Hematopoietic multipotent progenitor cell (in vitro differentiated cells): Measurements from ENCODE around the gene CHRM5. TPM values are rescaled to one million over a fixed set of nuclear protein-coding genes. Genes with fewer than 3 reads are reported as not detected.
"Not testable (repeated sequence)": the region's sequence is repeated elsewhere in the genome, so short reads cannot be mapped to it uniquely, and the experiment has no call there.

Source experiments
- DNase-seq, 3 donors: peaks; one replicate each; pipeline ENCODE4 v3.0.0-alpha.2; 2011 to 2015; ENCODE audit warnings: low read depth in 2 of 3, low spot score in 2 of 3
- total RNA-seq: library from RNA; depleted of rRNA; stranded (reverse); fragments of >200 nt; gene quantifications from one replicate; pipeline ENCODE4 v1.2.3, GENCODE V29; 2012

CHRM5 gene
- total RNA-seq, 1 donor: under 0.01 TPM

DNA sequence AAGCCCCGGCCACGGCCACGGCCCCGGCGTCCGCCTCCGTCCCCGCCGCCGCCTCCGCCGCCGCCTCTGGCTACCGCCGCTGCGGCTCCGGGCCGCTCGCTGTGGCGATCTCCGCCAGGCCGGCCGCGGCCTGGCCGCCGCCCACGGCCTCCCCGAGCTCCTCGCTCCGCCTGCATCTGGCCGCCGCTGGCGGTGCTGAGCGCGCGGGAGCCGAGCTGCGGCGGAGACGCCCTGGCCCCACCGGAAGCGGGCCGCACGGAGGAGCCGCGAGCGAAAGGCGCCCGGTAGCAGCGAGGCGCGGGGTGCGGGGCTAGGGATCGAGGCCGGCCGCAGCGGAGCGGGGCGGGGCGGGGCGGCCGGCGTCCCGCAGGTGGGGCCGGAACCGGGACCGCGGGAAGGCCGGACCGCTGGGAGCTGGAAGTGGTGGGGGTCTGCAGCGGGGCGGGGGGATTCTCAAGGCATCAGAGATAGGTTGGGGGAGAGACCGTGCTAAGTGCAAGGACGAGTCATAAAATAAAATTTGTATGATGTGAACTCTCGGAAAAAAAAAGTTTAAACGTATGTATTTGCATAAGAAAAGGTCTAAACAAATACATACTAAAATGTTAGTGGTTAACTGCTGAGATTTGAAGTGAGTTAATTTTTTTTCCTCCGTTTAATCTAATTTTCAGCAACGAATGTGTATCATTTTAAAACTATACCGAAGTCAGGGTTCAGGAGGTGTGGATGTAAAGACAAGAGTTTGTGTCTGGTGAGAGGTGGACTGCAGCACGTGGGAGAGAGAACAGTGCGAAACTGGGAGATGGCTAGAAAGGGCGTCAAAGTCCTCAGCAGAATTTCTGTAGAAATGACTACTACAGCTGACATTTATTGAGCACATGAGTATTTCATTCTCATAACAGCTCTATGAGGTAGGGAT lies 70.8 kb downstream of the CHRM5 start, which contains the start of gene AVEN:
TSS of gene AVEN (minus strand) at position 334 of the 919 bp plus-strand sequence. CDS start at position 176, 158 bp downstream.
- DNase-seq: peak; percentile 25 to 59 (median 56)

DNA sequence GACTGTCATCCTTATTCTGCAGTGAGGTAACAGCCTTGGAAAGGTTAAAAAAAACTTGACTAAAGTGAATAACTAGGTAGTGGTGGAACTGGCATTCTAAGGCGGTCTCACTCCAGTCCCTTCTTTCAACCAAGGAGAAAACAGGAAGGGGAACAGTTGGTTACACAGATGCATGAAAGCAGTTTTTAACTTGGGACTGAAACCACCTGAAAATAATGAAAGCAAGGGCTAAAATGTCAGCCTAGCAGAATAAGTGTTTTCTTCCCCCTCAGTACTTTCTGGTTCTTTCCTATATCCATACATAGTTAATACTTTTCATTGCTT lies 71.5 kb downstream of the CHRM5 start:
- peak in 2 of 3 donors; percentile 23 to 50 for DNase-seq

DNA sequence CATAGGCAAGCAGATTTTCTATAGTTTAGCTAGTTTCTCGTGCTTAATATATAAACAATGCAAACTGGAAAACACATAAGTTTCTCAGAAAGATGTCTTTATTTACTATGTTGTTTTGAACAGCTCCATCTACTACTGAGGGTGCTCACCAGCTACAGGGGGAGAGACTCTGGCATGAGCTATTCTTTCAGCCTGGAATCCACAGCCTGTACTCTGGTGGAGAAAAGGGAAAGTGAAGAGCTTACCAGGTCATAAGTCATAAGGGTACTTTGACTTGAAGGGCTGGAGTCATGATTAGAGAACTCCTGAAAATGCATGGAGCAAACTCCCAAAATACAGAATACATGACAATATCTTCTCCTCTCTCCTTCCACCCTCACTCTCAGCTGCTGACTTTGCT lies 75.1 kb downstream of the CHRM5 start:
- DNase-seq: no peak

DNA sequence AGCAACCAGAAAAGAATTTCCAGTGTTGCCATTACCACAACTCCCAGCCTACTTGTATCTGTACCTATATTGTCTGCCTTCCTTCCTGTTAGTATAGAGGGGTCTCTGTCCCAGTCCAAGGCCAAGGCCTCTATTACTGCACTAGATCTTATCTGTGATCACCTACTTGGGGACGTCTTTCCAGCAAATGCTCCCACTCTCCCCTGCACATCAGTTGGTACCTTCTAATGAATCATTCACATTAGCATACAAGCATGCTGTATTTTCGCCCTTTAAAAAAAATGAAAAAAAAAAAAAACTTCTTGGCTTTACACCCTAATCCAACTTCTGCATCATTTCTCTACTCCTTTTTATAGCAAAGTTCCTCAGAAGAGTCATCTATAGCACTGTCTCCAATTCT lies 75.5 kb downstream of the CHRM5 start:
- no peak for DNase-seq

DNA sequence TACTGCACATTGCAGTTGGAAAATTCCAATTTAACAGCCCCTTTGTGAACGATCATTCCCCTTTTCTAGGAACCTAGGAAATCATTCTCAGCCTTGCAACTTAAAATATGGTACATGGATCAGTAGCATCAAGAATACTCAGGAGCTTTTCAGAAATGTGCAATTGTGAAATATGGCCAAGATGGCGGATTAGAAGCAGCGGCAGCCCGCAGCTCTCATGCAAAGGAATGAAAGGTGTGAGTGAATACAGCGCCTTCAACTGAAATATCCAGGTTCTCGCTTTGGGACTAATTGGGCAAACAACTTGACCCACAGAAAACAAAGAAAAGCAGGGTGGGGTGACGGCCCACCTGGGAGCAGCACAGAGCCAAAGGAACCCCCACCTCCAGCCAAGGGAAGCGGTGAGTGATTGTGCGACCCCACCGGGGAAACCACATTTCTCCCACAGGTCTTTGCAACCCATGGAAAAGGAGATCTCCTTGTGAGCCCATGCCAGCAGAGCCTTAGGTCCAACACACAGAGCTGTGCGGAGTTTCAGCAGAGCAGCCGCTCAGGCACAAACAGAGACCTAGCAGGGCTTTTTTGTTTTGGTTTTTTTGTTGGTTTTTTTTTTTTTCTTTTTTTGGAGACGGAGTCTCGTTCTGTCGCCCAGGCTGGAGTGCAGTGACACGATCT lies 78.3 kb downstream of the CHRM5 start:
- DNase-seq: no peak

DNA sequence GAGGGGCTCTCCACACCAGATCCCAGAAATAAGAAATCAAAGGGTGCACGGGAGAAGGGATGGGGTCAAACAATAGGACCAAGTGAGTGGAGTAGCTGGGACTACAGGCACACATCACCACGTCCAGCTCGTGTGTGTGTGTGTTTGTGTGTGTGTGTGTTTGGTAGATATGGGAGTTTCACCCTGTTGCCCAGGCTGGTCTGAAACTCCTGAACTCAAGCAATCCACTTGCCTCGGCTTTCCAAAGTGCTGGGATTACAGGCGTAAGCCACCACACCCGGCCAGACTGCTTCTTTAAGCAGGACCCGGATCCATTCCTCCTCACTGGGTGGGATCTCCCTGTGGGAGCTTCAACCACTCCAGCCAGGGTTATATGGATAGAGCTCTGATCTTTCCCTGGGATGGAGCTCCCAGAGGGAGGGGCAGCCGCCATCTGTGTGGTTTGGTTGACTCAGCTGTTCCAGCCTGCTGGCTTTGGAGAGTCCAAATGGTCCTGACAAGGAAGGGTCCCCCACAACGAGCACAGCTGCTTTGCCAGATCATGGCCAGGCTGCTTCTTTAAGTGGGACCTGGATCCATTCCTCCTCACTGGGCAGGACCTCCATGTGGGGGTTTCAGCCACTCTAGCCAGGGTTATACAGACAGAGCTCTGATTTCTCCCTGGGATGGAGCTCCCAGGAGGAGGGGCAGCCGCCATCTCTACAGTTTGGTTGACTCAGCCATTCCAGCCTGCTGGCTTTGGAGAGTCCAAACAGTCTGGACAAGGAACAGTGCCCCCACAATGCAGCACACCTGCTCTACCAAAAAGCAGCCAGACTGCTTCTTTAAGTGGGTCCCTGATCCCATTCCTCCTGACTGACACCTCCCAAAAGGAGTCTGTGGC lies 79.8 kb downstream of the CHRM5 start:
- no peak for DNase-seq

DNA sequence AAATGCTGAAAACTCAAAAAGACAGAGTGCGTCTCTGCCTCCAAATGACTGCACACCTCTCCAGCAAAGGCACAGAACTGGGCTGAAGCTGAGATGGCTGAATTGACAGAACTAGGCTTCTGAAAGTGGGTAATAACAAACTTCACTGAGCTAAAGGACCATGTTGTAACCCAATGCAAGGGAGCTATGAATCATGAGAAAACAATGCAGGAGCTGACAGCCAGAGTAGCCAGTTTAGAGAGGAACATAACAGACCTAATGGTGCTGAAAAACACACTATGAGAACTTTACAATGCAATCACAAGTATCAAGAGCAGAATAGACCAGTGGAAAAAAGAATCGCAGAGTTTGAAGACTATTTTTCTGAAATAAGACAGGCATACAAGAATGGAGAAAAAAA lies 80.8 kb downstream of the CHRM5 start:
- DNase-seq: no peak

DNA sequence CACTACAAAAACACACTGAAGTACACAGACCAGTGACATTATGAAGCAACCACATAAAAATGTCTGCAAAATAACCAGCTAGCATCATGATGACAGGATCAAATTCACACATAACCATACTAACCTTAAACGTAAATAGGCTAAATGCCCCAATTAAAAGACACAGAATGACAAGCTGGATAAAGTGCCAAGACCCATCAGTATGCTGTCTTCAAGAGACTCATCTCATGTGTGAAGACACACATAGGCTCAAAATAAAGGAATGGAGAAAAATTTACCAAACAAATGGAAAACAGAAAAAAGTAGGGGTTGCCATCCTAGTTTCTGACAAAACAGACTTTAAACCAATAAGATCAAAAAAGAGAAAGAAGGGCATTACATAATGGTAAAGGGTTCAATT lies 82.1 kb downstream of the CHRM5 start:
- DNase-seq: not testable (repeated sequence)

DNA sequence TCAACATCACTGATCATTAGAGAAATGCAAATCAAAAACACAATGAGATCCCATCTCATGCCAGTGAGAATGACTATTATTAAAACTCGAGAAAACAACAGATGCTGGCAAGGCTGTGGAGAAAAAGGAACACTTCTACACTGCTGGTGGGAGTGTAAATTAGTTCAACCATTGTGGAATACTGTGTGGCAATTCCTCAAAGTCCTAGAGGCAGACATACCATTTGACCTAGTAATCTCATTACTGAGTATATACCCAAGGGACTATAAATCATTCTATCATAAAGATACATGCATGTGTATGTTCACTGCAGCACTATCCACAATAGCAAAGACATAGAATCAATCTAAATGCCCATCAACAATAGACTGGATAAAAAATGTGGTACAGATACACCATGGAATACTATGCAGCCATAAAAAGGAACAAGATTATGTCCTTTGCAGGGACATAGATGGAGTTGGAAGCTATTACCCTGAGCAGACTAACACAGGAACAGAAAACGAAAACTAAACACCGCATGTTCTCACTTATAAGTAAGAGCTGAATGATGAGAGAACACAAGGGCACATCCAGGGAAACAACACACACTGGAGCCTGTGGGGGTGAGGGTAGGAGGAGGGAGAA lies 85.9 kb downstream of the CHRM5 start:
- DNase-seq: no peak

DNA sequence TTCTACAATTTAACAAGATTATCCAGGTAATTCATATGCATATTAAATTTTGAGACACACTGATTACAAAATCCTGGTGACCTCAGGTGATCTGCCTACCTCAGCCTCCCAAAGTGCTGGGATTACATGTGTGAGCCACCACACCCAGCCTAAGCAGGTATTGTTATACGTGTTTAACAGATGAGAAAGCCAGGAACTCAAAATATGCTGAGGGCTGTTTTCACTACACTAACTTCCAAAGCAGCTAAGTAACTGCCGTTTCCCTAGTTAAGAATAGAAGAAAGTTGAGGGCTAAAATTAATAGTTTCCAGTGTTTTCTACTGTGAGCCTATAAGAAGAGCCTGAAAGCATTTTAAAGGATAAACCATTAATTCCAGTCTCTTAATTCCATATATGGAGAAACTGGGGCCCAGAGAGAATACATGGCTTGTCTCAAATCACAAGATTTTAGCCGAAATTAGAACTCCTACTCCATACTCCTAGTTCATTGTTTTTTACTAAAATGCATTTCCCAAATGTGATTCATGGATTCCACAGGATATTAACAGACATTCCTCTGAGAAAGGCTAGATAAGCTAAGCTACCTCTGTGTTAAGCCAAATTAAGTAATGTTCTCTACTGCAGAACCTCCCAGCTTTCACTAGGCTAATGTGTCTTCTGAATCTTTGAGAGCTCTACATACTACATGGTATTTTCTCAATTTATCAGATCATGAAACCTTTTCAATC lies 87.7 kb downstream of the CHRM5 start:
- DNase-seq: no peak

DNA sequence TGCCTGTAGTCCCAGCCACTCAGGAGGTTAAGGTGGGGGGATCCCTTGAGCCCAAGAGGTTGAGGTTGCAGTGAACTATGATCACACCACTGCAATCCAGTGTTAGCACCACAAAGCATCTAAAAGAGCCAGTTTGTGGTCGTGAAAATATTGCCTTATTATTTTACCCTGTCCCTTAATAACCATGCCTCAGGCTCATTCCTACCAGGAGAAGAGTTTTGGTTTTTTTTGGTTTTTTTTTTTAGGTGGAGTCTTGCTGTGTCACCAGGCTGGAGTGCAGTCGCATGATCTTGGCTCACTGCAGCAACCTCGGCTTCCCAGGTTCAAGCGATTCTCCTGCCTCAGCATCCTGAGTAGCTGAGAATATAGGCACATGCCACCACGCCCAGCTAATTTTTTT lies 88.6 kb downstream of the CHRM5 start:
- DNase-seq: no peak

DNA sequence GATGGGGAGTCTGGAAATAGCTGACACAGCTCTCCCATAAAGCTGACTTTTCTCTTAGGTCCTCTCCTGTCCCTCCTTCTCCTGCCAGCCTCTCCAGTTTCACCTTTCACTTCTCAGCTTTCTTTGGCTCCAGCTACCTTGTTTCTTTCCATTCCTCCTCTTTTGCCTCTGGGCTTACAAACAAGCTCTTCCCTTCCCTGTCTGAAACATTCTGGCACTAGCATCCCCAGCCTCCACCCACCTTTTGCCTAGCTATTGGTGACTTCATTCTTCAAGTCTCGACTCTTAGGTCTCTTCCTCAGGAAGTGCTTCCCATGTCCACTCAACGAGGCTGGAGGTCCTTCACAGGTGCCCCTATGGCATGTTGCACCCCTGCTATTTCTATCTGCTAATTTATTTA lies 91.2 kb downstream of the CHRM5 start:
- DNase-seq: no peak

DNA sequence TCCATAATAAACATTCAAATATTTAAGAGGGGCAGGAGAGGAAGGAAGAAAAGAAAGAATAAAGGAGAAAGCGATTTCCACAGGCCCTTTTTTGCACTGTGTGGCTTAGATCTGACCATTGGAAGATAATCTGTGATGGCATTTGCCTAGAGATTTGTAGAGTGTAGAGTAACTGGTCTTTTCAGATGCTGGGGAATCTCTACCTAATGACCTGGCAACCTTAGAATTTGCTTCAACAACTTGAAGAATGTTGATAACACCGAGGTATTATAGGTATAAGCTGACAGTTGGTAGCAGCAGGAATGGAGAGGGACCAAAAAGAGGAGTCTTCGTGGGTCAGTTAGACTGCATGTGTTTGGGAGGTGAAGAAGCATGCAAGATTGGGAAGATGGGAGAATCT lies 91.6 kb downstream of the CHRM5 start:
- no peak for DNase-seq

DNA sequence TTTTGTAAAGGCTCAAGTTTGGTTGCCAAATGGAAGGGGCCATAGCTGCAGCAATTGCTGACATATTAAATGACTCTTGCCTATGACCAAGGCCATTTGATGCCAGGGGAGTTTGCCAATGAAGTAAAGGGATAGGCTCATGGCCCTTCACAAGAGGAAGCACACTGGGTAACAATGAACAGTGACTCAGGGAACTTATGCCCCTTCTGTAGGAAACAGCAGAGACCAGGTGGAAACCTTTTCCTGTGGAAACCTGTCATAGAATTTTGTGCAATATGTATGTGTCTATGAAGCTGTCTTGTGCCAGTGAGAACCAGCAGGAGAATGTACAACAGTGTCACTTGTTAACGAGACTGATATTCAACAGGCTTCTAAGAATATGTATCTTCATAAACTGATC lies 96.1 kb downstream of the CHRM5 start:
- DNase-seq: peak in 1 of 3 donors; percentile 32

DNA sequence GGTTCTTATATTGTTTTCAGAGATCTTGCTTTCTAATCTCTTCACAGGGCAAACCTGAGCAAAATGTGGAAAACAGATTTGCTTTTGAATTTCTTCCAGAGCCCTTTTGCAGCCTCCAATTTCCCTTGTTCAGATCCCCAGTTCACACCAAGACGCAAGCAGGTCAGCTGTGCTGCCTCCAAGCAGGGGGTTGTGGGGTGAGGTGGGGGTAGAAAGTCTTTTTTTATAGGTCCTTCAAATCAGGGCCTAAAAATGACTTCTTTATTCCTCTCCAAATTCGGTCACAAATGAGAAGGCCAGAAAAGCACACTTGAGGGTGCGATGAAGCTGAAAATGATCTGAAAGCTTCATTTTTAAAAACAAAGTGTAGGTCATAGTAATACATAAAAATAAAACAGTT lies 97.0 kb downstream of the CHRM5 start:
- DNase-seq: no peak

DNA sequence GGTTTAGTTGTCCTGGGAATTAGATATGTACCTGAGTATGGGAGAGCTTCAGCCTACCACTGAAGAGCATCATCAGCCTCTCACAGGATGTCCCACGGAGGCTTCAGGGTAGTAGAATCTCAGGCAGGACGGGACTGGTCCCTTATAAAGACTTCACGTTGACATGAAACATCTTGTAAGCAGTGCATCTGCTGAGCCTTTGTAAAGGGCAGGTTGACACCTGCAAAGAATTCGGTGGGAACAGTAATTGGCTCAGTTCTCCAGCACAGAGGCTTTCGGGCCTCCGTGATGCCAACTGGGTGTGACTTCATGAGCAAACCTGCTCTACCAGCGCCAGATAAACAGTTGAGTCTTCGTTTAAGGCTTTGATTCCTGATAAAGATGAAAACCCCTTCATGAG lies 97.6 kb downstream of the CHRM5 start:
- no peak for DNase-seq

DNA sequence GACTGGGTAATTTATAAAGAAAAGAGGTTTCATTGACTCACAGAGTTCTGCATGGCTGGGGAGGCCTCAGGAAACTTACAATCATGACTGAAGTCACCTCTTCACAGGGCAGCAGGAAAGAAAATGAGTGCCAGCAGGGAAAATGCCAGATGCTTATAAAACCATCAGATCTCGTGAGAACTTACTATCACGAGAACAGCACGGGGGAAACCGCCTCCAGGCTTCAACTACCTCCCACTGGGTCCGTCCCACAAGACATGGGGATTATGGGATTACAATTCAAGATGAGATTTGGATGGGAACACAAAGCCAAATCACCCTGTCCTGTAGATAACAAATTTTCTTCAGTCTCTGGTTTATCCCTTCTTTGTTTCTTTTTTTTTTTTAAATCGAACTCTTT lies 101.7 kb downstream of the CHRM5 start:
- DNase-seq: no peak

DNA sequence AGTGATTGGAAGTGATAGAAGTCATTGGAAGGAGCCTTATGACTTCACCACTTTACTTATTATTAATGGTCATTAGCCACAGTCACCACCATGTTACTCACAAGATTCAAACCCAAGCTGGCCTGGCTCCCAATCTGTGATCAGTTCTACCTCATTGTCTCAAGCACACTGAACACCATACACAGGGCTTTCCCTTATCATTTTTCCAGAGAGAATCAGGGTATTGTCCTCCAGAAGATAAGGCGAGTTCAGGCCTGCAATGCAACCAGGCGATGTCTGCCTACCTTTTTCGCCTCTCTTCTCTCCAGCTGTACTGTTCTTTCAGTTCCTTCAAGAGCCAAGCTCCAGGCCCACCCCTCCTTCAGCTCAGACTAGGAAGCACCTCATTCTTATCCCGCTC lies 108.5 kb downstream of the CHRM5 start:
- no peak for DNase-seq

DNA sequence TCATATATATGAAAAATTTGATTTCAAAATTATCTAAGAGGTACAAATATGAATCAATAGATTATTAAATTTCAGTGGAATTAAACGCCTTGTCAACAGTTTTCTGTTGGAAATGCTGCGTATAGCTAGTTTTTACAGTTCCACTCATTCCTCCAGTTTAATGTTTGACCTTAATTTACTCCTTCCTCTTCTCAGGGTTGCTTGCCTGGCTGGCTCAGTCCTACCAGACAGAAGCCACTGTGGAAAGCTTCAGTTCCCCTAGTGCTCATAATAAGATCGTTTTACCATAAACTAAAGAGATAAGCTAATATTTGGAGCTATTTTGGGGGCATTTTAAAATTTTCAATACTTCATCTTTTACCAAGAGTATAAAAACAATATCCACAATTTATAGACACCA lies 110.6 kb downstream of the CHRM5 start:
- DNase-seq: no peak

DNA sequence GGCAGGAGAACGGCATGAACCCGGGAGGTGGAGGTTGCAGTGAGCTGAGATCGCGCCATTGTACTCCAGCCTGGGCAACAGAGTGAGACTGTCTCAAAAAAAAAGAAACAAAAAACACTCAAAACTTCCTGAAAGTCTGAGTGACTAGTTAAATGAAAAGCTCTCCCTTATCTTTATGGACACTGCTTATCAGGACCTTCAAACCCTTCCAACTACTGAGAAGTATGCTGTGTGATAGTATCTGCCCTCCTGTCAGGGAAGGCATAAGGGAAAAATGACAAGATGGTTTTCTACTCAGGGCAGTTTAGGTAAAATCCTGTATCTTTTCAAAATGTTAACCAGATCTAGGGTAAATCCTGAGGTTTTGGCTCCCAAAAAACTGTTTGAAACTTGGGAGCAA lies 111.6 kb downstream of the CHRM5 start:
- DNase-seq: no peak
